GM23338 (cell line): Measurements from ENCODE around the gene NIN.

Experiments used
- CREB1 ChIP-seq: fragments of 250-450 bp; sonication (Bioruptor Pico); IDR thresholded peaks from 2 replicates; pipeline ENCODE4 v1.5.0; 2020; ENCODE audit warnings: low read depth, mild to moderate bottlenecking, moderate library complexity
- EZH2 ChIP-seq: fragments of 200-600 bp; sonication (generic); IDR thresholded peaks from one replicate; pipeline ENCODE4 v1.8.0; 2017; ENCODE audit warnings: antibody characterized with exemption, mild to moderate bottlenecking, low read depth; ENCODE audit not compliant: unreplicated experiment
- JUNB ChIP-seq: IDR thresholded peaks from one replicate; pipeline ENCODE4 v1.6.1; 2016; ENCODE audit warnings: antibody characterized with exemption; ENCODE audit not compliant: unreplicated experiment
- NANOG ChIP-seq: IDR thresholded peaks from 2 replicates; pipeline ENCODE4 v1.6.1; 2016; ENCODE audit warnings: antibody characterized with exemption, borderline replicate concordance
- POLR2AphosphoS5 ChIP-seq: IDR thresholded peaks from 2 replicates; pipeline ENCODE4 v1.6.1; 2016; ENCODE audit warnings: antibody characterized with exemption, low read depth
- REST ChIP-seq: IDR thresholded peaks from one replicate; pipeline ENCODE4 v1.6.1; 2018; ENCODE audit warnings: antibody characterized with exemption; ENCODE audit not compliant: unreplicated experiment
- TF ChIP-seq, protein P1 (sequence below), 2 experiments: fragments of 200-600 bp in 1 of 2; sonication (generic) in 1 of 2; conservative IDR thresholded peaks; 2 replicates each; pipeline versions ENCODE4 v1.5.1 to v1.6.1; 2016 to 2017; ENCODE audit warnings: antibody characterized with exemption in 2 of 2, low read depth in 2 of 2, mild to moderate bottlenecking in 2 of 2, moderate library complexity in 1 of 2

DNA sequence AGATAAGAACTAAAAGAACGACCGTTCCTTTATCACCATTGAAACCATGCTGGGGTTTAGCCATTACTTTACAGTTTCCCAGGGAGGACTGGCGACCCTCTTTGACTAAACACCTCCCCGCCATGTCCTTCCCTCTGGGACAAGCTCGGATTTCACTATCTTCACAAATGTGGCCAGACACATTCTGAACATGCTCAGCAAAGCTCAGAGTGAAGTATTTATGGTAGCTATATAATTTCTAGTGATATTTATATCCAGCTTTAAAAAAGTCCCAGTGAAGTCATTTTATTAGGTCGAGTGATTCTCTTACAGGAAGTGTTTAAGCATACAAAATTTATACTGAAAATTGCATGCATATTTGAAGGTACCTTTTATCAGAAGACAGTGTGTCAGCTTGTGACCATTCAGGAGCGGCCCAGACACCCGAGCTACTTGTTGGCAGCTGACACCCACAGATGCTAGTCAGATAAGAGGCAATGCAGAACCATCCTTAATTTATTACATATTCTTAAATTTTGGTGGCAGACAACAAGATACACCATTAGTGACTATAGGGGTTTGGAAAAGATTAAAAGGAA is 36.8 kb downstream of the NIN start:
- TF ChIP-seq, protein P1, sequence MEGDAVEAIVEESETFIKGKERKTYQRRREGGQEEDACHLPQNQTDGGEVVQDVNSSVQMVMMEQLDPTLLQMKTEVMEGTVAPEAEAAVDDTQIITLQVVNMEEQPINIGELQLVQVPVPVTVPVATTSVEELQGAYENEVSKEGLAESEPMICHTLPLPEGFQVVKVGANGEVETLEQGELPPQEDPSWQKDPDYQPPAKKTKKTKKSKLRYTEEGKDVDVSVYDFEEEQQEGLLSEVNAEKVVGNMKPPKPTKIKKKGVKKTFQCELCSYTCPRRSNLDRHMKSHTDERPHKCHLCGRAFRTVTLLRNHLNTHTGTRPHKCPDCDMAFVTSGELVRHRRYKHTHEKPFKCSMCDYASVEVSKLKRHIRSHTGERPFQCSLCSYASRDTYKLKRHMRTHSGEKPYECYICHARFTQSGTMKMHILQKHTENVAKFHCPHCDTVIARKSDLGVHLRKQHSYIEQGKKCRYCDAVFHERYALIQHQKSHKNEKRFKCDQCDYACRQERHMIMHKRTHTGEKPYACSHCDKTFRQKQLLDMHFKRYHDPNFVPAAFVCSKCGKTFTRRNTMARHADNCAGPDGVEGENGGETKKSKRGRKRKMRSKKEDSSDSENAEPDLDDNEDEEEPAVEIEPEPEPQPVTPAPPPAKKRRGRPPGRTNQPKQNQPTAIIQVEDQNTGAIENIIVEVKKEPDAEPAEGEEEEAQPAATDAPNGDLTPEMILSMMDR (conservative IDR thresholded peaks at IDR 0.05; ENCODE audit: low read depth in 2 of 2): no peak
- no peak for TF ChIP-seq NANOG
- no peak for TF ChIP-seq REST
- no peak for TF ChIP-seq JUNB
- TF ChIP-seq POLR2AphosphoS5: no peak
- no peak for TF ChIP-seq EZH2
- no peak for TF ChIP-seq CREB1 (CRISPR knock-in tag)
